ENCODE data around the gene FBXO46. TPM values are rescaled to one million over a fixed set of nuclear protein-coding genes. Genes with fewer than 3 reads are reported as not detected.

Gene FBXO46
- polyA plus RNA-seq, 2 of the 4 experiments (the other 2 are of a cell fraction), result 4.9 to 12.7 TPM

DNA sequence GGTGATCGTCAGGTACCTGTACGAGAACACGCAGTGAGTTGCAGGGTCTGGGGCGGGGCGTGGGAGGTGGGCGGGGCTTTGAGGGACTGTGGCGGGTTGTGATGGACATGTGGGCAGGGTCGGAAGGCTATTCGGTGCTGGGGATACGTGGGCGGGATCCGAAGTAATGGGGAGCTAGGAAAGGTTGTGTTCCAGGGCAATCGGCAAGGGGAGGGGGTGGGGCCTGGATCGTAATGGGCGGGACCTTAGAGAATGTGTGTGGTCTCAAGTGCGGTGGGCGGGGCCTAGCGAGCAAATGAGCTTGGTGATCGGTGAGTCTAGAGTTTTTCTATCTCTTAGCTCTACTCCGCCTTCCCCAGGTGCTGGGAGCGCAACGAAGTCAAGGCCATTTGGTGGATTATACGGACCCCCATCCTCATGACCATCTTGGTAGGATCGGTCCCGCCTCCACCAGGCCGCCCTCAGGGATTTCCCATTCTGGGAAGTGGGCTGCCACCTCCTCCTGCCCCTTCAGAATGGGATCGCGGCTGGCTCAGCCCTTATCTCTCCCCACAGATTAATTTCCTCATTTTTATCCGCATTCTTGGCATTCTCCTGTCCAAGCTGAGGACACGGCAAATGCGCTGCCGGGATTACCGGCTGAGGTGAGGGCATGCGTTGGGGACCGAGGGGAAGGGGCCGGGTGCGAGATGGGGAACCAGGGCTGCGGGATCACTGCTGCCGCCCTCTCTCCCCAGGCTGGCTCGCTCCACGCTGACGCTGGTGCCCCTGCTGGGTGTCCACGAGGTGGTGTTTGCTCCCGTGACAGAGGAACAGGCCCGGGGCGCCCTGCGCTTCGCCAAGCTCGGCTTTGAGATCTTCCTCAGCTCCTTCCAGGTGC, 53.1 kb downstream of the FBXO46 start:
- ChIA-PET CTCF (interaction anchor here (0.6 to 10.9 kb wide), 17 partner anchors 9 to 401 kb away, joined by 3 to 159 read pairs (median 4); partner anchors contain the start of genes GIPR, QPCTL and SNRPD2), POLR2A (interaction anchor here (0.5 to 3.1 kb wide), 9 partner anchors 9 to 153 kb away, joined by 3 to 25 read pairs (median 4); partner anchors contain the start of genes OPA3, QPCTL and SNRPD2)
- WGBS (ENCODE audit: missing lambda C conversion rate), result 28% methylated on average over 42 of the region's 49 CpGs
- ATAC-seq (peak; percentile 74 to 83), DNase-seq (ENCODE audit: low read depth in 1 of 2, low spot score in 1 of 2) (peak; percentile 93 to 97), FAIRE-seq (no peak)
- Histone ChIP-seq H3K4me3 (peak overlapping the region; percentile 42), H3K4me1 (peaks cover 12% of the 10 kb centered on the region), H3K4me2 (peak overlapping the region; percentile 81), H3K27ac (peak overlapping the region; percentile 12 to 70; a peak in 5 of 6 replicates), H3K9me3 (no peaks in the 10 kb centered on the region)
- TF ChIP-seq KDM1A (IDR thresholded peaks at IDR 0.05; ENCODE audit: low read depth), result no peak
- TF ChIP-seq RAD21 (conservative IDR thresholded peaks at IDR 0.05 in 1 of 2, IDR thresholded peaks at IDR 0.05 in 1 of 2), result peak in 1 of 2 experiments; percentile 26; a peak in 1 of 5 replicates
- TF ChIP-seq, protein P1, sequence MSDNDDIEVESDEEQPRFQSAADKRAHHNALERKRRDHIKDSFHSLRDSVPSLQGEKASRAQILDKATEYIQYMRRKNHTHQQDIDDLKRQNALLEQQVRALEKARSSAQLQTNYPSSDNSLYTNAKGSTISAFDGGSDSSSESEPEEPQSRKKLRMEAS (IDR thresholded peaks at IDR 0.05), result peak; percentile 37; the same call in 1 of the 2 replicates
- TF ChIP-seq ZFP36 (IDR thresholded peaks at IDR 0.05; ENCODE audit: borderline replicate concordance, partially characterized antibody), result peak; percentile 99
- TF ChIP-seq, protein P2, sequence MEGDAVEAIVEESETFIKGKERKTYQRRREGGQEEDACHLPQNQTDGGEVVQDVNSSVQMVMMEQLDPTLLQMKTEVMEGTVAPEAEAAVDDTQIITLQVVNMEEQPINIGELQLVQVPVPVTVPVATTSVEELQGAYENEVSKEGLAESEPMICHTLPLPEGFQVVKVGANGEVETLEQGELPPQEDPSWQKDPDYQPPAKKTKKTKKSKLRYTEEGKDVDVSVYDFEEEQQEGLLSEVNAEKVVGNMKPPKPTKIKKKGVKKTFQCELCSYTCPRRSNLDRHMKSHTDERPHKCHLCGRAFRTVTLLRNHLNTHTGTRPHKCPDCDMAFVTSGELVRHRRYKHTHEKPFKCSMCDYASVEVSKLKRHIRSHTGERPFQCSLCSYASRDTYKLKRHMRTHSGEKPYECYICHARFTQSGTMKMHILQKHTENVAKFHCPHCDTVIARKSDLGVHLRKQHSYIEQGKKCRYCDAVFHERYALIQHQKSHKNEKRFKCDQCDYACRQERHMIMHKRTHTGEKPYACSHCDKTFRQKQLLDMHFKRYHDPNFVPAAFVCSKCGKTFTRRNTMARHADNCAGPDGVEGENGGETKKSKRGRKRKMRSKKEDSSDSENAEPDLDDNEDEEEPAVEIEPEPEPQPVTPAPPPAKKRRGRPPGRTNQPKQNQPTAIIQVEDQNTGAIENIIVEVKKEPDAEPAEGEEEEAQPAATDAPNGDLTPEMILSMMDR (IDR thresholded peaks at IDR 0.05), result peak; percentile 21; the same call in 1 of the 3 replicates
- no peak for TF ChIP-seq NPAS2 (CRISPR knock-in tag; IDR thresholded peaks at IDR 0.05; ENCODE audit: borderline replicate concordance)

DNA sequence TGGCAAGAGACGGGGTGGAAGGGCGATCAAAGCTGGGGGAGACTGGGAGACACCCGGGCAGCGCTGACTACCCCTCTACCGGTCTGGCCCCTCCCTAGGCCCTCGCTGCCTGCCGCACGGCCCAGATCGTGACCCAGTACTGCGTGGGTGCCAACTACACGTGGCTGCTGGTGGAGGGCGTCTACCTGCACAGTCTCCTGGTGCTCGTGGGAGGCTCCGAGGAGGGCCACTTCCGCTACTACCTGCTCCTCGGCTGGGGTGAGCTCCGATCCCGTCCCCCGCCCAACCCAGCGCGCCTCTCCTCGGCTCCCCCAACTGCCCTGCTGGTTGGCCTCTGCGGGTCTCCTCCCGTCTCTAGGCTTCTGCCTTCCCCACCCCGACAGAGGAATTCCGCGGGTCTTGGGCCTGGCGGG, 53.8 kb downstream of the FBXO46 start:
- ATAC-seq (peak; percentile 17 to 20; a peak in 5 of 6 replicates), DNase-seq (ENCODE audit: low read depth in 1 of 2, low spot score in 1 of 2) (no peak), FAIRE-seq (no peak)
- Histone ChIP-seq H3K4me3 (peak overlapping the region; percentile 42), H3K9me3 (no peaks in the 10 kb centered on the region), H3K27ac (peak overlapping the region in 1 of 2 experiments; percentile 70; a peak in 4 of 6 replicates), H3K4me1 (peaks cover 10% of the 10 kb centered on the region), H3K4me2 (peak overlapping the region; percentile 81)
- TF ChIP-seq RFX5 (IDR thresholded peaks at IDR 0.05) (no peak), SMC3 (IDR thresholded peaks at IDR 0.05) (no peak), RCOR1 (IDR thresholded peaks at IDR 0.05; ENCODE audit: low read depth, low read length) (no peak), KDM5A (IDR thresholded peaks at IDR 0.05) (no peak)
- WGBS (ENCODE audit: missing lambda C conversion rate), result 62% methylated on average over 21 of the region's 28 CpGs
- ChIA-PET POLR2A (interaction anchor here (0.8 to 3.1 kb wide), 6 partner anchors 10 to 92 kb away, joined by 4 to 25 read pairs (median 5); partner anchors contain the start of genes OPA3, QPCTL and SNRPD2), CTCF (interaction anchor here (0.6 to 10.9 kb wide), 8 partner anchors 8 to 238 kb away, joined by 4 to 159 read pairs (median 8); partner anchors contain the start of genes GIPR, QPCTL and SNRPD2)

DNA sequence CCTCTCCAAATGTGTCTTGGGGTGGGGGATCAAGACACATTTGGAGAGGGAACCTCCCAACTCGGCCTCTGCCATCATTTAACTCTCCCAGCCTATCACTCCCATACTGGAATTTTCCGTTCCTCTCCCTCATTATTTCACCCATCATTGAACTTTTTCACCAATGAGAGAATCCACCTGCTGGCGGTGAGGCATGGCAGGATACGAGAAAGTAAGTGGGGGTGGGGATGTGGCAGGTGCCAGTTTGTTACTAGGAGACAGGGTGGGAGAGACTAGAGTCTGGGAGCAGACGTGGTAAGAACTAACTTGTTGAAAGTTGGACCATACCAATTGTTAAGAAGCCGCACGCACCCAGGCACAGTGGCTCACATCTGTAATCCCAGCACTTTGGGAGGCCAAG, 55.8 kb downstream of the FBXO46 start:
- H3K27ac ChIP-seq, result no peak overlapping the region
- FAIRE-seq, result no peak
- H3K4me1 ChIP-seq, result peaks cover 18% of the 10 kb centered on the region
- no peak overlapping the region for H3K4me3 ChIP-seq
- ChIA-PET POLR2A (no interaction called here), CTCF (interaction anchor here (0.9 to 10.9 kb wide), 8 partner anchors 8 to 95 kb away, joined by 3 to 159 read pairs (median 4); partner anchors contain the start of genes QPCTL, SIX5 and SNRPD2)
- H3K9me3 ChIP-seq, result no peaks in the 10 kb centered on the region
- no peak for DNase-seq (ENCODE audit: low read depth in 1 of 2, low spot score in 1 of 2)
- TF ChIP-seq, protein P3, sequence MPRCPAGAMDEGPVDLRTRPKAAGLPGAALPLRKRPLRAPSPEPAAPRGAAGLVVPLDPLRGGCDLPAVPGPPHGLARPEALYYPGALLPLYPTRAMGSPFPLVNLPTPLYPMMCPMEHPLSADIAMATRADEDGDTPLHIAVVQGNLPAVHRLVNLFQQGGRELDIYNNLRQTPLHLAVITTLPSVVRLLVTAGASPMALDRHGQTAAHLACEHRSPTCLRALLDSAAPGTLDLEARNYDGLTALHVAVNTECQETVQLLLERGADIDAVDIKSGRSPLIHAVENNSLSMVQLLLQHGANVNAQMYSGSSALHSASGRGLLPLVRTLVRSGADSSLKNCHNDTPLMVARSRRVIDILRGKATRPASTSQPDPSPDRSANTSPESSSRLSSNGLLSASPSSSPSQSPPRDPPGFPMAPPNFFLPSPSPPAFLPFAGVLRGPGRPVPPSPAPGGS (IDR thresholded peaks at IDR 0.05), result no peak
- TF ChIP-seq SMC3 (IDR thresholded peaks at IDR 0.05), result no peak
- TF ChIP-seq, protein P1 (IDR thresholded peaks at IDR 0.05), result no peak
- TF ChIP-seq POLR2A (IDR thresholded peaks at IDR 0.05; ENCODE audit: low read length), result no peak
- TF ChIP-seq POLR2AphosphoS2 (conservative IDR thresholded peaks at IDR 0.05; ENCODE audit: low read length), result no peak
- TF ChIP-seq, protein P4, sequence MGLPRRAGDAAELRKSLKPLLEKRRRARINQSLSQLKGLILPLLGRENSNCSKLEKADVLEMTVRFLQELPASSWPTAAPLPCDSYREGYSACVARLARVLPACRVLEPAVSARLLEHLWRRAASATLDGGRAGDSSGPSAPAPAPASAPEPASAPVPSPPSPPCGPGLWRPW (IDR thresholded peaks at IDR 0.05), result no peak
- no peak overlapping the region for H3K4me2 ChIP-seq
- no peak for ATAC-seq
- WGBS (ENCODE audit: missing lambda C conversion rate), result 79% methylated on average over 7 of the region's 7 CpGs
